Kidney (tissue), 14 donors: ENCODE data around the gene CDC42BPG. TPM values are rescaled to one million over a fixed set of nuclear protein-coding genes. Genes with fewer than 3 reads are reported as not detected.
A peak's percentile ranks its signal among the peaks of the same experiment; 100 is the strongest.

Source experiments
- DNase-seq, 5 donors: peaks; one replicate each; pipeline ENCODE4 v3.0.0-alpha.2; 2013 to 2020
- FAIRE-seq: peaks from 2 replicates; lab custom pipeline; 2012; peaks lifted over from hg19 to GRCh38; lab: Jason Lieb, UNC
- H3K27ac ChIP-seq, 2 donors: one replicate each; pipeline ENCODE4 v1.7.0; 2013; ENCODE audit warnings: low read depth in 2 of 2, low read length in 2 of 2, inconsistent platforms in 1 of 2
- H3K27me3 ChIP-seq: one replicate; pipeline ENCODE4 v1.7.1; 2013; ENCODE audit warnings: low read length, inconsistent platforms; ENCODE audit not compliant: control insufficient read depth, insufficient read depth
- H3K36me3 ChIP-seq, 3 donors: one replicate each; pipeline versions ENCODE4 v1.7.0 to v1.7.1; 2013; ENCODE audit warnings: low read length in 3 of 3, control low read depth in 1 of 3, inconsistent platforms in 1 of 3; ENCODE audit not compliant: insufficient read depth in 3 of 3, control insufficient read depth in 2 of 3
- H3K4me1 ChIP-seq, 3 donors: one replicate each; pipeline versions ENCODE4 v1.7.0 to v1.7.1; 2013; ENCODE audit warnings: low read length in 3 of 3, inconsistent platforms in 1 of 3, low read depth in 1 of 3; ENCODE audit not compliant: control insufficient read depth in 2 of 3, insufficient read depth in 2 of 3
- H3K4me3 ChIP-seq, 3 donors: one replicate each; pipeline versions ENCODE4 v1.7.0 to v1.8.1; 2013; ENCODE audit warnings: low read length in 3 of 3, control low read depth in 1 of 3, inconsistent platforms in 1 of 3
- H3K9ac ChIP-seq, 3 donors: one replicate each; pipeline versions ENCODE4 v1.7.0 to v1.7.1; 2013; ENCODE audit warnings: low read length in 3 of 3, control low read depth in 1 of 3, inconsistent platforms in 1 of 3
- H3K9me3 ChIP-seq, 3 donors: one replicate each; pipeline versions ENCODE4 v1.7.0 to v1.7.1; 2013; ENCODE audit warnings: low read length in 3 of 3, control low read depth in 1 of 3, inconsistent platforms in 1 of 3; ENCODE audit not compliant: control insufficient read depth in 2 of 3, insufficient read depth in 1 of 3
- CTCF ChIP-seq: IDR thresholded peaks from 3 replicates; pipeline ENCODE4 v1.5.1; 2012; ENCODE audit warnings: mild to moderate bottlenecking, moderate library complexity, borderline replicate concordance; ENCODE audit not compliant: insufficient read depth; ENCODE audit errors: extremely low read depth
- intact Hi-C: fragments of 100-400 bp; cut with DNase I; formaldehyde crosslinking; loops from one replicate; pipeline ENCODE4 v1.11.1; 2022
- polyA plus RNA-seq: library from polyadenylated mRNA; stranded (reverse); fragments of 350-450 nt; fragmentation: Illumina TruSeq; extraction: RNeasy Lipid Tissue Mini Kit (QIAGEN cat#74804); gene quantifications from one replicate; pipeline ENCODE4 v1.2.3, GENCODE V29; 2014; ENCODE audit warnings: low read depth, low replicate concordance; ENCODE audit not compliant: insufficient read depth
- total RNA-seq: library from RNA; stranded (reverse); fragmentation: NEBNext Ultra II Directional; extraction: Animal tissue kit (Norgen Biotek cat#: 25700); gene quantifications from one replicate; pipeline ENCODE4 v1.2.1, GENCODE V29; 2021
- donor health status: control.
- donor health status: control.
- donor health status: control.
- donor health status: control.
- donor health status: control.
- donor health status: DM: yes; HTN: yes; CAD: no.
- donor health status: Normal renal cell carcinoma (clear cell type).

Gene CDC42BPG
- total and polyA plus RNA-seq, 2 donors from 2014 or later: 4.5 to 20.7 TPM

GRCh38 chr11:64801561-64802369 lies 42.7 kb downstream of the CDC42BPG start:
- DNase-seq (peak in 3 of 5 donors; percentile 44 to 75 (median 69)), FAIRE-seq (no peak)
- intact Hi-C loops: no loop called here
- Histone ChIP-seq H3K9ac (peak overlapping the region in 1 of 3 donors; percentile 12), H3K27ac (peak overlapping the region in 1 of 2 donors; percentile 42), H3K4me3 (peak overlapping the region in 1 of 3 donors; percentile 52), H3K4me1 (peaks cover 0 to 12% (median 9%) of the 10 kb centered on the region in 3 donors), H3K9me3 (no peaks in the 10 kb centered on the region), H3K27me3 (no peaks in the 10 kb centered on the region), H3K36me3 (peaks cover 0 to 6% (median 3%) of the 10 kb centered on the region in 3 donors)
- no peak for TF ChIP-seq CTCF

- TF ChIP-seq CTCF: no peak
- DNase-seq (peak in 1 of 5 donors; percentile 54), FAIRE-seq (no peak)
- intact Hi-C loops: no loop called here
- H3K4me1 ChIP-seq: peaks cover 0 to 12% (median 9%) of the 10 kb centered on the region in 3 donors
- H3K9ac ChIP-seq: no peak overlapping the region
- H3K36me3 ChIP-seq: peaks cover 0 to 4% (median 0%) of the 10 kb centered on the region in 3 donors
- H3K4me3 ChIP-seq: no peak overlapping the region
- no peaks in the 10 kb centered on the region for H3K27me3 ChIP-seq
- H3K27ac ChIP-seq: no peak overlapping the region
- no peaks in the 10 kb centered on the region for H3K9me3 ChIP-seq
These were observed 43.3 kb downstream of the CDC42BPG start for GRCh38 chr11:64801158-64801464.

DNA sequence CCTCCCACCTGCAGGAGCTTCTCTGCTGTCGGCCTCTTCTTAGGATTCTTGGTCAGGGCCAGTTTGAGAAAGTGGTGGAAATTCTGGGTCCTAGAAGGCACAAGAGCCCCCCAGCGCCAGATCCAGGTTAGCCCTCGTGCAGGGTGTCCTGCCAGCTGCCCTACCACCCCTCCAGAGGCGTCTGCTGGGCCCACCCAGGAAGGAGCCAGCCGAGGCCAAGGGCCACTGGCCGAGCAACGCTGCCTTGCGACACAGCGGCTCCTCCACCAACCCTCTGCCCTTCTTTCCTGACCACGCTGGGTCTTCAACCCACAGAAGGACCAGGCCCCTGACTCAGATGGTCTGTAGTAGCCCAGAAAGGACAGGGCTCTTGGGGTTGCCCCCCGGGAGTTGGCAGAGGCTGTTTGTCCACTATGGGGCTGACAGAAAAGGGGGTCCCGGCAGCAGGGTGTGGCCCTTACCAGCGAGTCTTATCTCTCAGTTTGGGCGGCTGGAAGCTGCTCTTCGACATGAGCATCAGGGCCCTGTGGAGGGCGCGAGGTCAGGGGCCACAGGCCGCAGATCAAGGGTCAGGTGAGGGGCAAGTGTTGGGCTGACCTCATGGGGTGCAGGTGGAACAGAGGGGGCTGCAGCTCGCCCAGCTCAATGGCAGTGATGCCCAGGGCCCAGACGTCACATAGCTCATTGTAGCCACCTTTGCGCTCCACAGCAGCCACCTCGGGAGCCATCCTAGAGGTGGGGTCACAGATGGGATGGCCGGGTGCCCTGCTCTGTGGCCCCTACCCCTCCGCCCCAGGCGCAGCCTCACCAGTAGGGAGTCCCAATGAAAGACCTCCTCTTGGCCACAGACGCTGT lies 43.9 kb downstream of the CDC42BPG start:
- no peaks in the 10 kb centered on the region for H3K27me3 ChIP-seq
- no peak overlapping the region for H3K4me3 ChIP-seq
- H3K9me3 ChIP-seq: no peaks in the 10 kb centered on the region
- peaks cover 0 to 2% (median 0%) of the 10 kb centered on the region in 3 donors for H3K36me3 ChIP-seq
- H3K4me1 ChIP-seq: peaks cover 0 to 12% (median 9%) of the 10 kb centered on the region in 3 donors
- TF ChIP-seq CTCF: no peak
- FAIRE-seq (no peak), DNase-seq (peak in 2 of 5 donors; percentile 57 to 75)
- intact Hi-C loops: no loop called here
- H3K9ac ChIP-seq: no peak overlapping the region
- no peak overlapping the region for H3K27ac ChIP-seq
